HT-29 (cell line): Measurements from ENCODE around the gene FAT1. TPM values are rescaled to one million over a fixed set of nuclear protein-coding genes. Genes with fewer than 3 reads are reported as not detected.

Experiments
- DNase-seq: peaks from one replicate; pipeline ENCODE4 v3.0.0-alpha.2; 2015; ENCODE audit warnings: low spot score
- total RNA-seq: library from RNA; depleted of rRNA; stranded (reverse); fragments of >200 nt; shearing (Covaris generic); gene quantifications from 2 replicates; pipeline ENCODE4 v1.2.3, GENCODE V29; 2014

Gene FAT1
- total RNA-seq, 1 experiment from 2014 or later: 379 TPM

DNA sequence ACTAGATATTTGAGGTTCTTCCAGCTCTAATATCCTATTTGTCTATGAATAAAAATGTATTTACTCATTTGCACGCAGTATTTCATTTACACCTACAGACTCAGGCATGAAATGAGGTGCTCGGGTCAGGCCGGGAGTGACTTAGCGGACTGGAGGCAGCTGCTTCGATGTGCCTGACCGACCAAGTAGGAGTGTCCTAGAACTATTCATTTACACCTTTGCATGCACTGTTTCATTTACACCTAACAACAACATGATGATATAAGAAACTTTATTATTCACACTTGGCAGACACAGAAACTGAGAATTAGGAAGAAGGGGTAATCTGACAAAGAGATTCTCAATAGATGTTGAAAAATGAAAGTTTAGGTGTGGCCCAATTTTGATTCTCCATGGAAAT is 28.7 kb upstream of the FAT1 start:
- no peak for DNase-seq

- DNase-seq: no peak
Observed at GRCh38 chr4:186749611-186750281, 26.1 kb upstream of the FAT1 start.

- no peak for DNase-seq
Observed at GRCh38 chr4:186746581-186746980, 22.9 kb upstream of the FAT1 start.

GRCh38 chr4:186743261-186743660 is 19.6 kb upstream of the FAT1 start:
- DNase-seq: no peak

DNA sequence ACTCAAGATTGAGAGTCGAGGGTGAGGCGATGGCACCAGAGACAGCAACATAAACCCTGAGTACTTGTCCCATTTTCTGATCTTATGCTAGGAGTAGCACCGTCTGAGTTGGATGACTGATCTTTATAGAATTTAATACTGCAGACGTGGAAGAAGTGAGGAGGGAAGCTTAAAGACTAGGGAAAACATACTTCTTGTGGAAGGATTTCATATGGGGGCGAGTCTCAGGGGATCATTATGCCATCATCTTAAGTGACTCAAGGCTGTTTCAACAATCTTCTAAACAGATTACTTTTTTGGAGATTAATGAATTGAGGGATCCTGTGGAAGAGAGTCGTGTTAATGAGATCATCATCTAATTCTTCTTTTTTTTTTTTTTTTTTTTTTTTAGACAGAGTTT is 17.2 kb upstream of the FAT1 start:
- no peak for DNase-seq

DNA sequence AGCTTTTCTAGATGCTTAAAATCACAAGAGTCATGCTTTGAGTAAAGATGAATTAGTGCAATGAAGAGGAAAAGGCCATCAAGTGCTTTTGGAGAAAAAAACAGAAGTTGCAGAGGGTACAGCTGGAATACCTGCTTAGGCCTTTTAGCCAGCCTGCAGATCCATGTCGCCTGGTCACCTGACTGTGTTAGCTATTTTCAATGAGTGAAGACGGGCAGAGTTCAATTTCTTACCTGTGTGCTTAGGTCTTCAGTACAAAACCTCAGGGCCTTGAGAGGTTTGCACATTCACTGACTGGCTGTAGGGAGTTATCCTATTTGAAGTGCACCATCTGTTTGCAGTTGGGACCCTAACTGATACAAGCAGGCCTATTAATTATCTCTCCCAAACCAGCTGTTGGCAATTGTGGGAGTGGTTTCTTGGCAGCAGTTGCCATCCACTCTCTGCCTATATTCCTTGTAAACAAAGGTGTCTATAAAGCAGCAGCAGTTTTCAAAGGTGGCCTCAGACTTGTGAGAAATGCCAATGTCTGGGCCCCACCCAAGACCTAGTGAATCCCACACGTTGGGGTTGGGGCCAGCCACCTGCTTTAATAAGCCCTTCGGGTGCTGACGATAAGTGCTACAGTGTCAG is 16.3 kb upstream of the FAT1 start:
- peak; percentile 28 for DNase-seq

DNA sequence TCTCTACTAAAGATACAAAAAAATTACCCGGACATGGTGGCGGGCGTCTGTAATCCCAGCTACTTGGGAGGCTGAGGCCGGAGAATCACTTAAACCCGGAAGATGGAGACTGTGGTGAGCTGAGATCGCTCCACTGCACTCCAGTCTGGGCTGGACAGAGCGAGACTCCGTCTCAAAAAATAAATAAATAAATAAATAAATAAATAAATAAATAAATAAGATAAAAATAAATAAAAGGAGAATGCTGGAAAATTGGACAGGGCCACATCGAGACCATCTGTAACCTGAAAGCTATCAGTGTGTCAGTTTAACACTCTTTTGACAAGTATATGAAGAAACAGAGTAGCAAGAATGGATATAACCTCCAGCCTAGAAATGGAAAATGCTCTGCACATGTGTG is 15.7 kb upstream of the FAT1 start:
- DNase-seq: no peak

GRCh38 chr4:186738421-186738820 is 14.8 kb upstream of the FAT1 start:
- no peak for DNase-seq

- no peak for DNase-seq
Observed at GRCh38 chr4:186737427-186737826, 13.8 kb upstream of the FAT1 start.

- no peak for DNase-seq
Observed at GRCh38 chr4:186736466-186736865, 12.8 kb upstream of the FAT1 start.

GRCh38 chr4:186734251-186734650 is 10.6 kb upstream of the FAT1 start:
- DNase-seq: no peak

GRCh38 chr4:186733778-186734177 is 10.1 kb upstream of the FAT1 start:
- DNase-seq: no peak

GRCh38 chr4:186730621-186731020 is 7.0 kb upstream of the FAT1 start:
- no peak for DNase-seq

GRCh38 chr4:186729856-186730255 is 6.2 kb upstream of the FAT1 start:
- peak; percentile 11 for DNase-seq

DNA sequence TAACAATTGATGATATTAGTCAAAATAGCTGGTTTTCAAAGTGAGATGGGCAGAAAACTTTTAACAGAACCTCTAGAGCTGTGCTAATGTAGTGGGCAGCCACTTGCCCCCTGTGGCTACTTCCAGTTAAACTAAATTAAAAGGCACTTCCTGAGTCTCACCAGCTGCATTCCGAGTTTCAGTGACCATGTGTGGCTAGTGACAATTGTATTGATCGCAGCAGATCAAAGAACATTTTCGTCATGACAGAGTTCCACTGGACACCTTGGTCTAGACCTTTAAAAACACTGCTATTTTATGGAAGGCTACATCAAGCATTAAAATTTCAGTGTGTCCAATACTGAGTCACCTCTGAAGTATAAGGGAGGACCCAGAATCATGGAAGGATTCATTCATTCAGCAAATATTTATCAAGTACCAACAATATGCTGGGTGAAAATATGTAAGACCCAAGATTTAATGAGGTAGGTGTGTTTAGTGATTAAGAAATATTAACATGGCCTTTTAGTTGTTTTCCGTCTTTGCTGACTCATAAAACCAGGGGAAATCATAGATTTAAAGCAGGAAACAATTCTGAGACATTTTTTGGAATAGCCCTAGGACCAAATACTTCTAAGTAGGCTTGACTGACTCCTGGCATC is 5.1 kb upstream of the FAT1 start:
- peak; percentile 81 for DNase-seq

DNA sequence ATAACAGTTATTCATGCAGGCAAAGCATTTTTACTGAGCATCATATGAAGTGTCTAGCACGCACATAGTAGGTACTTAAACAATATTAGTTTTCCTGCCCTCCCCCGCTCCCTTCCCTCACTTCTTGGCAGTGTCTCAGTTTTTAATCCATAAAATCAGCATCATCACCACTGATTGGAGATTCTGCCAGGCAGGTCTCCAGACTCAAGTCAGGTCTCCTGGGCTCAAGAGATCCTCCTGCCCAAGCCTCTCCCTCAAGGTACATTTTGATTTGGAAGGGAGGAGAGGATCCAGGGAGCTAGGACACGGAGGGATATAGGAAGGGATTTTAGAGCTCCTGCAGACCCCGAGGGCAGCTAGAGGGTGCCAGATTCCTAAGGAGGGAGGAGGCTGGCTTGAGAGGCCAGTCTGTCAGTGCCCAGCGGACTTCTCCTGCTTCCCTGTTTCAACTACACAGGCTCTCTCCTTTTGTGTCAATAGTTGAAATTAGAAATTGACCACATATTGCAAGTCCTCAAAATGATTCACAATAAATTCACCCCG is 4.4 kb upstream of the FAT1 start:
- peak; percentile 63 for DNase-seq

DNA sequence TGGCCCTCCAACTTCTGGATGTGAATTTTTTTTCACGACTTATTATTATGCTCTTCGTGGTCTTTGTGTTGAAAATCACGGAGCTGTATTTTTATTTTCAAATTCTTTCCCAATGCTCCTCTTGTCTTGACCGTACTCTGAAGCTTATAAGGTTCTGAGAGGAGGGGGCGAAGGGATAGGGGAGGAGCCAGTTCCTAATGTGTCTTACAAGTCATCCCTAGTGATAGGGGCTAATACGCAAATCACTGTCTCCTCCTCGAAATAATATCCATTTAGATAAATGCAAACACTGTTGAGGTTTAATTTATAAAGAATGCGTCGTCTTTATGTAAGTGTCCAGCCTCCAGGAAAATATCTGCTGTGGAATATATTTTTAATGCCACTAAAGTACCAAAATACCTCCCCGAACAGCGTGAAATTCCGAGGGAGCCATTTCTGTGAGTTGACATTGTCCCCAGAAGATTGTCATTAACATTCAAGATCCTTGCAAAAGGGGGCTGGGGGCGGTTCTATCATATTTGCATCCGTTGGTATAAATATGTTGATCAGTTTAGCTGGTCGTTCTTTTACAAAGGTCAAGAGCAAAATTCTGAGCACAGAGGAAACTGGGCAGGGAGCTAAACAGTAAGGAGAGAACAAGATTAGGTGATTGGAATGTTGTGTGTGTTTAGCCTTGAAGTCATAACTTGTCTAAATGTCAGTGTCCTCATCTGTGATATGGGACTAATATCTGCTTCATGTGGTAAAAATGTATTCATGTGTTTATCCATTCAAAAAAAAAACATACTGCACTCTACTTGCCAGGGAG is 3.7 kb upstream of the FAT1 start:
- DNase-seq: peak; percentile 36

DNA sequence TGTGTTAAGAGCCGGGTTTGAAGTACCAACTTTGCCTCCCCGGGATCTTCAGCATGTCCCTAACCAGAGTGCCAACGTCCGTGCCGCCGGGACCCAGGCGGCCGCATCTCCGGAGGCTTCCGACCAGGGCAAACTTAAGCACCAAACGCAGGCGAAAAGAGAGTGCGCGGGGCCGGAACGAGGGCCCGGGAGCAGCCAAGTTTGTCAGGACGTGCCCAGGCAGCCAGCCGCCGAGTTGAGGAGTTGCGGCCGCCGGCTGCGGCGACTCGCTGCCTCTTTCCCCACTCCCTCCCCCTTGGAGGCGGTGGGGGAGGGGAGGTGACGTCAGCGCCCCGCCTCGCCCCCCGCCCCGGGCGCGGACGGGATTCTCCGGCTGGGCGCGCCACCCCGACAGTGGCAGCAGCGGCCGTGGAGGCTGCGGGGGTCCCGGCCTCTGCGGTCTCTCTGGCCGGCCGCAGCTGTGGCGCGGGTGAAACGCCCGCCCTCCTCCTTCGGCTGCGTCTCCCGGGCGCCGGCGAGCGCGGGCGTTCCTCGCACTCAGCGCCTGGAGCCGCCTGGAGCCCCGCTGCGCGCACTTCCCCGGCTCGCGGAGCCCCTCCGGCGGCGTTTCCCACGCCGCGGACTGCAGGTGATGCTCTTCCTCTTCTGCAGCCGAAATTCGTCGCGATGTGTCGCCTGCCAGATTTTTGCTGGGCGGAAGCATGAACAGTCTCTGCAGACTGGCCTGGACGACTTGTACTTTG is 2.9 kb upstream of the FAT1 start:
- DNase-seq: peak; percentile 84

DNA sequence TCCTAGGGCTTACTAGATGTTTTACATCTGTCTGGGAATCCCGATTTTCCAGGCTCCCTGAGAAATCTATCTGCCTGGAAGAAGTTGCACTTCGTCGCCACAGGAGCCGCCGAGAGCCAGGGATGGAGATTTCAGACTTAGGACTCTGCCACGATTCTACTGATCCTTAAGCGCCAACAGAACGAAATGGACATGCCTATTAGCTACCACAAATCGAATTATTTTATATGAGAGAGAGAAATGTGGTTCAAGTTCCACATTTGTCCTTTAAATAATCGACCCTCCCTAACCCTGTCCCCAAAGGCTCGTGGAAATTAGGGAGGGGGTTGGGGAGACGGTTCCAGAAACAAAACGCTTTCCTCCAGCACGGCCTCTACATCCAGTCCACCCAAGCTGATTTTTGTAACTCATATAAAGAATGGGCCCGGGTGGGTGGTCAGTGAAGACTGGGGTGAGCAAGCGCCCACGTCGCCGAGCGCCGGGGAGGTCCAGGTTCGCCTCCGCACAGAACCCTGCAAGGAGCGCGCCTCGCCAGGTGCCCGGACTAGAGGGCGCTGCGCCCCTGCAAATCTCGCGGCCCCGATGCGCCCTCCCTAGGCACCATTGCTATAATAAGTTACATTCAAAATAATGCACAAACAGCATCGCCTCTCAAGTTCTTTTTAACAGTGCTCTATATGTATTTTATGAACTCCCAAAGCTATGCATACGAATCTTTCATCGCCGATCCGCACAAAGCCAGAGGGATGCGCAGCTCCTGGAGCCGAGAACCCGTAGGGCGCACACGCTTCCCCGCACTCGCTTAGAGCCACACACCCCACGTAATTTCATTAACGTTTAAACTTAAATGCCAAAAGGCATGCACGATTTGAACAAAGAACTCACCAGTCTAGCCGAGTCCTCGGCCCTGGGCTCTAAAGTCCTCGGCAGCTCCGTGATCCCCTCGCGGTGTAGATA is 2.1 kb upstream of the FAT1 start:
- peak; percentile 89 for DNase-seq

DNA sequence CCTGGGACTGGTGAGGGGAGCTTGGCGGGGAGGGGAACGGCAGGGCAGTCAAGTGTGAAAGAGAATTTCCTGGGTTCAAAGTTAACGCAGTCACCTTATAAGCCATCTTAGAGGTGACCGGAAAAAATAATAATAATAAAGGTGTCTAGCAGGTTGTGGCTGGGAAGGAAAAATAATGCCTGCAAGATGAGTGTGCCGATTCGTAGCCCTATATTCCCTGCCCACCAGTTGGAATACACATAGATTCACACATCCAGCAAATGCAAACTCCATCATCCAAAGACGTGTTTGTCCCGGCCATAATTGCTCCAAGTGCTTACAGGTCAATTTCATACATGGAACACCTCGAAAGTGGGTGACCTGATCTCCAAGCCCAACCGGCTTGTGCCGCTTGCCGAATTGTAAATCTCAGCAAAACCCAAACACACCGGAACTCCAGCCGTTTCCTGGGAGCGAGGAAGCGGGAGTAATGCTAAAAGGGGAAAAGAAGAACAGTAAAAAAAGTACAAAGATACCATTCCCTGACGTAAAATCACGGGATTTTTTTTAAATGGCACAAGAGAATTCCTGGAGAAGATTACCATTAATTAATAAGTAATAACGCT is 1.3 kb upstream of the FAT1 start:
- peak; percentile 72 for DNase-seq
